ENCODE data around the gene PGLYRP1.

The PGLYRP1 gene

GRCh38 chr19:45971260-45971902 is 51.5 kb downstream of the PGLYRP1 start:
- ATAC-seq, result no peak
- TF ChIP-seq ZFP3 (CRISPR knock-in tag; IDR thresholded peaks at IDR 0.05) (no peak), ARNTL (CRISPR knock-in tag; IDR thresholded peaks at IDR 0.05; ENCODE audit: borderline replicate concordance, low read depth) (no peak), ISL1 (CRISPR knock-in tag; IDR thresholded peaks at IDR 0.05) (no peak)

- TF ChIP-seq CSDC2 (CRISPR knock-in tag; IDR thresholded peaks at IDR 0.05) (no peak), ZC3H10 (CRISPR knock-in tag; IDR thresholded peaks at IDR 0.05) (no peak)
- ATAC-seq, result no peak
Measured at GRCh38 chr19:45969676-45970075, 53.2 kb downstream of the PGLYRP1 start.
